Measurements from ENCODE around the gene TBC1D22B. TPM values are rescaled to one million over a fixed set of nuclear protein-coding genes. Genes with fewer than 3 reads are reported as not detected.

Gene TBC1D22B
- total and polyA plus RNA-seq, 2 of the 13 experiments (the other 11 are each of a cell fraction or from before 2014, with no cell fraction given): 9.7 to 12.9 TPM

- TF ChIP-seq ZBTB34 (CRISPR knock-in tag; IDR thresholded peaks at IDR 0.05) (no peak), ZKSCAN1 (IDR thresholded peaks at IDR 0.05; ENCODE audit: low read length) (no peak), ZNF468 (CRISPR knock-in tag; IDR thresholded peaks at IDR 0.05) (peak; percentile 52; the same call in 1 of the 2 replicates), RBFOX2 (IDR thresholded peaks at IDR 0.05; ENCODE audit: low read depth, low read length) (peak; percentile 96), ZNF382 (CRISPR knock-in tag; IDR thresholded peaks at IDR 0.05; ENCODE audit: borderline replicate concordance) (no peak), ZNF260 (CRISPR knock-in tag; IDR thresholded peaks at IDR 0.05; ENCODE audit: borderline replicate concordance, low read depth) (no peak), SMAD1 (CRISPR knock-in tag; IDR thresholded peaks at IDR 0.05; ENCODE audit: borderline replicate concordance, low read depth) (peak; percentile 55; the same call in 1 of the 2 replicates), JUNB (CRISPR knock-in tag; IDR thresholded peaks at IDR 0.05; ENCODE audit: borderline replicate concordance) (no peak), GTF3A (CRISPR knock-in tag; conservative IDR thresholded peaks at IDR 0.05) (no peak), NFE2L1 (CRISPR knock-in tag; IDR thresholded peaks at IDR 0.05; ENCODE audit: borderline replicate concordance) (peak; percentile 82; the same call in 1 of the 2 replicates), ZNF83 (CRISPR knock-in tag; IDR thresholded peaks at IDR 0.05; ENCODE audit: borderline replicate concordance) (peak; percentile 79; the same call in 1 of the 2 replicates), GABPA (IDR thresholded peaks at IDR 0.05; ENCODE audit: low read depth, low read length) (no peak), GABPA (CRISPR knock-in tag; IDR thresholded peaks at IDR 0.05; ENCODE audit: low read depth) (no peak), DDIT3 (CRISPR knock-in tag; IDR thresholded peaks at IDR 0.05) (no peak), ZNF792 (CRISPR knock-in tag; IDR thresholded peaks at IDR 0.05) (peak; percentile 55), CC2D1A (CRISPR knock-in tag; IDR thresholded peaks at IDR 0.05) (no peak), EHMT2 (IDR thresholded peaks at IDR 0.05; ENCODE audit: borderline replicate concordance, low read depth, low read length) (no peak; the same call in 1 of the 2 replicates), DNMT1 (CRISPR knock-in tag; IDR thresholded peaks at IDR 0.05) (peak; percentile 83), ASH2L (IDR thresholded peaks at IDR 0.05; ENCODE audit: insufficient read length, low read depth, low read length) (peak; percentile 88), CHD4 (IDR thresholded peaks at IDR 0.05; ENCODE audit: borderline replicate concordance, low read length) (no peak), ZKSCAN5 (CRISPR knock-in tag; IDR thresholded peaks at IDR 0.05) (peak; percentile 82; the same call in 1 of the 2 replicates), MAZ (IDR thresholded peaks at IDR 0.05; ENCODE audit: borderline replicate concordance, low read depth, low read length) (peak; percentile 40; the same call in 1 of the 2 replicates), MAZ (CRISPR knock-in tag; IDR thresholded peaks at IDR 0.05; ENCODE audit: low read depth) (peak; percentile 53; the same call in 1 of the 2 replicates), ZNF883 (CRISPR knock-in tag; IDR thresholded peaks at IDR 0.05; ENCODE audit: not compliant biosample characterization) (peak; percentile 96), ZNF484 (CRISPR knock-in tag; IDR thresholded peaks at IDR 0.05; ENCODE audit: borderline replicate concordance, low read depth) (0 out of 2 replicates have a peak, but pooled peaks have one; percentile 41), MAFF (IDR thresholded peaks at IDR 0.05; ENCODE audit: low read depth, low read length) (no peak), PRPF4 (IDR thresholded peaks at IDR 0.05; ENCODE audit: low read depth, low read length, poor library complexity, severe bottlenecking) (no peak)
- TF ChIP-seq, protein P1, sequence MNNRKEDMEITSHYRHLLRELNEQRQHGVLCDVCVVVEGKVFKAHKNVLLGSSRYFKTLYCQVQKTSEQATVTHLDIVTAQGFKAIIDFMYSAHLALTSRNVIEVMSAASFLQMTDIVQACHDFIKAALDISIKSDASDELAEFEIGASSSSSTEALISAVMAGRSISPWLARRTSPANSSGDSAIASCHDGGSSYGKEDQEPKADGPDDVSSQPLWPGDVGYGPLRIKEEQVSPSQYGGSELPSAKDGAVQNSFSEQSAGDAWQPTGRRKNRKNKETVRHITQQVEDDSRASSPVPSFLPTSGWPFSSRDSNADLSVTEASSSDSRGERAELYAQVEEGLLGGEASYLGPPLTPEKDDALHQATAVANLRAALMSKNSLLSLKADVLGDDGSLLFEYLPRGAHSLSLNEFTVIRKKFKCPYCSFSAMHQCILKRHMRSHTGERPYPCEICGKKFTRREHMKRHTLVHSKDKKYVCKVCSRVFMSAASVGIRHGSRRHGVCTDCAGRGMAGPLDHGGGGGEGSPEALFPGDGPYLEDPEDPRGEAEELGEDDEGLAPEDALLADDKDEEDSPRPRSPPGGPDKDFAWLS (CRISPR knock-in tag; IDR thresholded peaks at IDR 0.05; ENCODE audit: borderline replicate concordance): peak; percentile 47; the same call in 1 of the 2 replicates
Observed at GRCh38 chr6:37257634-37258404, at the start of gene TBC1D22B, which contains the start of gene TMEM217 (continued).

Measured in HepG2 (cell line).